Heart right ventricle (tissue), 16 donors: ENCODE data around the gene STAG1. TPM values are rescaled to one million over a fixed set of nuclear protein-coding genes. Genes with fewer than 3 reads are reported as not detected.

Experiments
- ATAC-seq, 8 donors: fragments of 200-7000 bp; cut with Tn5 transposase; one replicate each; pipeline ENCODE4 v1.9.1; 2020; ENCODE audit warnings: mild to moderate bottlenecking in 8 of 8, moderate library complexity in 8 of 8, moderate number of reproducible peaks in 1 of 8
- DNase-seq, 2 donors: peaks; one replicate each; pipeline ENCODE4 v3.0.0-alpha.2; 2020
- H3K27ac ChIP-seq, 10 donors: fragments of 200-600 bp; sonication (generic) in 2 of 10; one replicate each; pipeline versions ENCODE4 v1.5.0 to v1.8.0; 2020 to 2022; ENCODE audit warnings: mild to moderate bottlenecking in 3 of 10
- H3K27me3 ChIP-seq, 7 donors: fragments of 200-600 bp; one replicate each; pipeline ENCODE4 v1.8.0; 2021 to 2022; ENCODE audit warnings: mild to moderate bottlenecking in 2 of 7
- H3K36me3 ChIP-seq, 9 donors: fragments of 200-600 bp; sonication (generic) in 1 of 9; one replicate each; pipeline versions ENCODE4 v1.5.0 to v1.8.0; 2020 to 2022; ENCODE audit warnings: mild to moderate bottlenecking in 2 of 9
- H3K4me1 ChIP-seq, 9 donors: fragments of 200-600 bp; sonication (generic) in 1 of 9; one replicate each; pipeline versions ENCODE4 v1.5.0 to v1.8.0; 2020 to 2022; ENCODE audit warnings: mild to moderate bottlenecking in 4 of 9
- H3K4me3 ChIP-seq, 10 donors: fragments of 200-600 bp; sonication (generic) in 2 of 10; one replicate each; pipeline versions ENCODE4 v1.5.0 to v1.8.0; 2020 to 2022; ENCODE audit warnings: mild to moderate bottlenecking in 7 of 10, moderate library complexity in 2 of 10
- H3K9me3 ChIP-seq, 11 donors: fragments of 200-600 bp in 10 of 11; sonication (generic) in 2 of 11; one replicate each; pipeline versions ENCODE4 v1.5.0 to v1.8.0; 2013 to 2022; ENCODE audit warnings: mild to moderate bottlenecking in 2 of 11, control low read depth in 1 of 11, moderate library complexity in 1 of 11
- WGBS, 2 donors: extraction: QIAGEN DNeasy Blood & Tissue Kit; methylation state at CpG; one replicate each; pipeline ENCODE4 v1.1.7; 2013; ENCODE audit warnings: inconsistent platforms in 1 of 2; 5-methylcytosine and 5-hydroxymethylcytosine counted together
- intact Hi-C, 10 donors: fragments of 100-400 bp; cut with DNase I; formaldehyde crosslinking; loops; one replicate each; pipeline versions ENCODE4 v1.11.1 to v1.14.2; 2022
- polyA plus RNA-seq, 2 donors: library from polyadenylated mRNA; stranded (reverse); fragments of 200-250 nt; gene quantifications; one replicate each; pipeline ENCODE4 v1.2.3, GENCODE V29; 2013
- total RNA-seq, 10 donors: library from RNA; stranded (reverse); fragmentation: NEBNext Ultra II Directional in 3 of 10; extraction: Animal tissue kit (Norgen Biotek cat#: 25700) in 3 of 10; gene quantifications; one replicate each; pipeline versions ENCODE4 v1.2.1 to v1.2.4, GENCODE V29; 2021 to 2023
- TF ChIP-seq, protein P1 (sequence below), 9 donors: fragments of 200-600 bp; sonication (generic) in 2 of 9; IDR thresholded peaks; one replicate each; pipeline versions ENCODE4 v1.5.0 to v1.8.0; 2021 to 2022; ENCODE audit warnings: antibody characterized with exemption in 9 of 9, mild to moderate bottlenecking in 5 of 9, moderate library complexity in 1 of 9
- donor health status: Arrhythmogenic right ventricular cardiomyopathy.
- donor health status: ischemic (EF 13 %, LVEDD 7.1; RV severe dilation, severe dysfunction).
- donor health status: healthy with polysubstance abuse.
- donor health status: DM: no; HTN: yes; CAD: no.
- donor health status: DM: no; HTN: no; CAD: no.
- donor health status: ischemic (EF 25% LVEDD 6.9; RV normal size, moderate dysfunction).
- donor health status: ischemic (EF 25% LVEDD 5.7; RV mildly dilated, moderate dysfunction).
- donor health status: healthy.
- donor health status: DM: yes; HTN: yes; CAD: no.
- donor health status: Ischemic cardiomyopathy.
- donor health status: ischemic (EF 35%, LVEDD 5.7; RV mildly dilated, moderate dysfunction).
- donor health status: nonischemic (EF 11% LVEDD 7.7; RV severe dilation, severe dysfunction).
- donor health status: DM: yes; HTN: yes; CAD: no.
- donor health status: PGD.
- donor health status: ischemic (EF 29% LVEDD 5.4; RV normal size, mild dysfunction).
- donor health status: nonischemic (EF 23%, LVEDD 6.1; RV moderate dilation, normal function).

The STAG1 gene
- total and polyA plus RNA-seq, 12 donors = 8.0 to 27.6 (median 19.6) TPM

GRCh38 chr3:136675150-136675858, 76.9 kb downstream of the STAG1 start:
- Histone ChIP-seq H3K4me1 (peaks cover 0 to 46% (median 17%) of the 10 kb centered on the region in 9 donors), H3K4me3 (no peak overlapping the region), H3K27me3 (no peaks in the 10 kb centered on the region), H3K27ac (no peak overlapping the region), H3K9me3 (peaks cover 0 to 3% (median 0%) of the 10 kb centered on the region in 11 donors), H3K36me3 (peaks cover 0 to 7% (median 0%) of the 10 kb centered on the region in 9 donors)
- TF ChIP-seq, protein P1, sequence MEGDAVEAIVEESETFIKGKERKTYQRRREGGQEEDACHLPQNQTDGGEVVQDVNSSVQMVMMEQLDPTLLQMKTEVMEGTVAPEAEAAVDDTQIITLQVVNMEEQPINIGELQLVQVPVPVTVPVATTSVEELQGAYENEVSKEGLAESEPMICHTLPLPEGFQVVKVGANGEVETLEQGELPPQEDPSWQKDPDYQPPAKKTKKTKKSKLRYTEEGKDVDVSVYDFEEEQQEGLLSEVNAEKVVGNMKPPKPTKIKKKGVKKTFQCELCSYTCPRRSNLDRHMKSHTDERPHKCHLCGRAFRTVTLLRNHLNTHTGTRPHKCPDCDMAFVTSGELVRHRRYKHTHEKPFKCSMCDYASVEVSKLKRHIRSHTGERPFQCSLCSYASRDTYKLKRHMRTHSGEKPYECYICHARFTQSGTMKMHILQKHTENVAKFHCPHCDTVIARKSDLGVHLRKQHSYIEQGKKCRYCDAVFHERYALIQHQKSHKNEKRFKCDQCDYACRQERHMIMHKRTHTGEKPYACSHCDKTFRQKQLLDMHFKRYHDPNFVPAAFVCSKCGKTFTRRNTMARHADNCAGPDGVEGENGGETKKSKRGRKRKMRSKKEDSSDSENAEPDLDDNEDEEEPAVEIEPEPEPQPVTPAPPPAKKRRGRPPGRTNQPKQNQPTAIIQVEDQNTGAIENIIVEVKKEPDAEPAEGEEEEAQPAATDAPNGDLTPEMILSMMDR (IDR thresholded peaks at IDR 0.05) = no peak
- intact Hi-C loops = no loop called here
- DNase-seq (no peak), ATAC-seq (no peak)
- WGBS, 2 donors = 81% methylated on average over 2 of the region's 2 CpGs

DNA sequence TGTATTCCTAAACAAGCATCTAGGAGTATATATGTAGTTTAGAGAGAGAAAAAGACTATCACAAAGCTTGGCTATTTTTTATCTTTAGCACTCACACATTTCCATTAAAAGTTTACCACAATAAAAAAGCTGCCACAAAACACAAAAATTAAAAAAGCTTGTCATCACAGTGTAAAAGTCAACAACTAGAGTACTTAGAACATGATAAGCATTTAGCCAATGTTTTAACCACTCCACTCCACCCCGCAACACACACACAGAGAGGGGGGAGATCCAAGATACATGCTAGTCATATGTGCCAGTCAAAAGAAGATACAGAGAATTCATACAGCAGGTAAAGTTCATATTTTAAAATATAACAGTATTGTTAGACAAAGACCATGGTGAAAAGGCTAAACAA, 79.7 kb downstream of the STAG1 start:
- peaks cover 0 to 44% (median 17%) of the 10 kb centered on the region in 9 donors for H3K4me1 ChIP-seq
- peaks cover 0 to 3% (median 0%) of the 10 kb centered on the region in 11 donors for H3K9me3 ChIP-seq
- WGBS, 2 donors = 64 to 86% methylated on average over 1 of the region's 1 CpG
- no peak for ATAC-seq
- TF ChIP-seq, protein P1 (IDR thresholded peaks at IDR 0.05) = no peak
- peaks cover 0 to 7% (median 0%) of the 10 kb centered on the region in 9 donors for H3K36me3 ChIP-seq
- no peak for DNase-seq
- no peaks in the 10 kb centered on the region for H3K27me3 ChIP-seq
- intact Hi-C loops = no loop called here
- H3K4me3 ChIP-seq = no peak overlapping the region
- H3K27ac ChIP-seq = no peak overlapping the region

- Histone ChIP-seq H3K4me1 (peaks cover 0 to 40% (median 17%) of the 10 kb centered on the region in 9 donors), H3K27me3 (no peaks in the 10 kb centered on the region), H3K4me3 (no peak overlapping the region), H3K9me3 (peaks cover 0 to 3% (median 0%) of the 10 kb centered on the region in 11 donors), H3K27ac (no peak overlapping the region), H3K36me3 (peaks cover 0 to 7% (median 0%) of the 10 kb centered on the region in 9 donors)
- TF ChIP-seq, protein P1 (IDR thresholded peaks at IDR 0.05) = no peak
- no peak for ATAC-seq
- no peak for DNase-seq
- intact Hi-C loops = no loop called here
Observed at GRCh38 chr3:136671921-136672320, 80.3 kb downstream of the STAG1 start.

GRCh38 chr3:136670166-136670565, 82.0 kb downstream of the STAG1 start:
- Histone ChIP-seq H3K27me3 (no peaks in the 10 kb centered on the region), H3K9me3 (peaks cover 0 to 3% (median 0%) of the 10 kb centered on the region in 11 donors), H3K4me1 (peaks cover 0 to 36% (median 10%) of the 10 kb centered on the region in 9 donors), H3K27ac (no peak overlapping the region), H3K36me3 (peaks cover 0 to 7% (median 0%) of the 10 kb centered on the region in 9 donors), H3K4me3 (no peak overlapping the region)
- intact Hi-C loops = no loop called here
- ATAC-seq (no peak), DNase-seq (no peak)
- TF ChIP-seq, protein P1 (IDR thresholded peaks at IDR 0.05) = no peak
- 95 to 100% methylated on average over 1 of the region's 1 CpG for WGBS, 2 donors
